EH (cell line): ENCODE data around the gene ARHGEF2.

Experiments used
- DNase-seq: peaks from one replicate; pipeline ENCODE4 v3.0.0-alpha.2; 2015; ENCODE audit warnings: low read depth

Gene ARHGEF2

DNA sequence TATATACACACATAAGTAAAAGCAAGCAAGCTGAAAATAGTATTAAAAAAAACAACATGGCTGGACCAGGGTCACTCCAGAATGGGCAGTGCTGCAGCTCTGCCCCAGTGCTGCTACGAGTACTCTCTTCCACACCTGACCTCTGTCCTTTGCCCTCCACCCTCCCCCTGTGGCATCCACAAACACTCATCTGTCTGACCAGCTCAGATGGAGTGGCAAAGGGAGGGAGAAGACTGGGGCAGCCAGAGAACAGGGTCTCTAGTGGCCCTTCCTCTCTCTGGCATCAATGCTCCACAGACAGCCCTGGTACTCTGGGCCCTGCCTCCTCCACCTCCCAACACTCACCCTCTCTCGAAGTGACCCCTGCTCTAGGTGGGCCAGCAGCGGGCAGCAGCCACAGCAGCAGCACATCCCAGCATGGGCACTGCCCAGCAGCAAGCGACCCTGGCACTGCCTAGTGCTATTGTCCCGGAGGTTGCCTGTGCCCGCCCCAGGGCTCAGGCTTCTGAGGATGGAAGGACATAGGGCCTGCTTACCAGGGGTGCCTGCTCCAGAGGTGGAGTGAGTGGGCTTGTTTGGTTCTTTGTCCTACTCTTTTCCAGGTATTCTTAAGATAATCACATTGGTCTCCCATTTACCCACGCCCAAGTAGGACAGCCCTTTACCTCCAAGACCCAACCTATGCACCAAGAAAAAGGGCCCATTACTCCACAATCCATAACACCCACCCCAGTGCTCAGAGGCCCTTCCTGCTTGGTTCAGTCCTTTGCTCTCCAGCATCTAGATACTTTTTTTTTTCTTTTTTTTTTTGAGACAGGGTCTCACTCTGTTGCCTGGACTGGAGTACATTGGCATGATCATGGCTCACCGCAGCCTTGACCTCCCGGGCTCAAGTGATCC, 6.2 kb downstream of the ARHGEF2 start:
- DNase-seq, result no peak

GRCh38 chr1:155970531-155971167, 7.7 kb downstream of the ARHGEF2 start:
- peak; percentile 90 for DNase-seq

- DNase-seq, result no peak
These were observed 9.0 kb downstream of the ARHGEF2 start for GRCh38 chr1:155969377-155969791.

GRCh38 chr1:155968670-155969069, 9.7 kb downstream of the ARHGEF2 start:
- DNase-seq, result peak; percentile 54

DNA sequence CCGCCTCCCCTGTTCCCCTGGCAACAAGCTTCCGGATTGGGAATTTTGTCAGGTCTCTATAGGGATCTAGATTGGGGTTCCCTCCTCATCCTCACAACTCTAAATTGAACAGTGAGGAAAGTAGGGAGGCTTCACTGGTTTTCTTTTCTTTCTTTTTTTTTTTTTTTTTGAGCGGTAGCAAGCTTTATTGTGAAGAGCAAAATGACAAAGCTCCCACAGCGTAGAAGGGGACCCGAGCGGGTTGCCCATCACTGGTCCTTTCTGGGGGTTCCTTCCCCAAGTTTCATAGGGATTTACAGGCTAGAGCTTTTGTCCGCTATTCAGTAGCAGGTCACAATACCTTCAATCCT, 10.3 kb downstream of the ARHGEF2 start:
- no peak for DNase-seq

- DNase-seq, result no peak
These were observed 10.9 kb downstream of the ARHGEF2 start for GRCh38 chr1:155967341-155968050.

GRCh38 chr1:155966750-155967149, 11.6 kb downstream of the ARHGEF2 start:
- DNase-seq, result no peak

GRCh38 chr1:155966135-155966534, 12.2 kb downstream of the ARHGEF2 start:
- DNase-seq, result no peak

DNA sequence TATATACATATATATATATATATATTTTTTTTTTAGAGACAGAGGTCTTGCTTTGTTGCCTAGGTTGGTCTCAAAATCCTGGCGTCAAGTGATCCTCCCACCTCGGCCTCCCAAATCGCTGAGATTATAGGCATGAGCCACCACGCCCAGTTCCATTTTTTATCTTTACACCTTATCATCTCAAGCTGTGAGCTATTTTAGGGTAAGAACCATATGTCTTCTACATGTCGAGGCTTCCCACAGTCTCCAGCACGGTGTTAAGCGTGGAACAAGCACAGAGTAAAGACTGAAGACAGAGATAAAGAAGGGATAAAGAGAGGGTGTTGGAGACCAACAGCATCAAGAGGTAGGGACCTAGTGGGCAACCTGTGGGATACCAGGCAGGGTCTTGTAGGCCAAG, 14.2 kb downstream of the ARHGEF2 start:
- DNase-seq, result no peak

- peak; percentile 59 for DNase-seq
These were observed 15.6 kb downstream of the ARHGEF2 start for GRCh38 chr1:155962599-155963211.

DNA sequence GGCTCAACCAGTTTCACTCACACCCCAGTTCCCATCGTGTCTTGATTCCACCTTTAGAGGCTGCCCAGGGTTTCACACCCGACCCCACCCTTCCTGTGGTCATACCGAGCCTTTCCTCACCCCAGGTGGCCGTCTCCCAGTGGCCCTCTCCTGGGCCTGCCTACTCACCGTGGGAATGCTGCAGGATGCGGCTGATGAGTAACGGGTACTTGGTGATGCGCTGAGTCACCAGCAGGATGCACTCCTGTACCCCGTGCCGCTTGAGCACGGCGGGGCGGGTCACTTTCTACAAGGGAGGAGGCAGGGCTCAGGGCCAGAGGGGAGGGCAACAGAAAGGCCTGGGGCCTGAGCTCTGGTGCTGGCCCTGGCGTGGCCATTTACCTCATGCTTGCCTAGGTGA, 16.4 kb downstream of the ARHGEF2 start:
- DNase-seq, result peak; percentile 97

GRCh38 chr1:155960081-155960745, 18.1 kb downstream of the ARHGEF2 start:
- no peak for DNase-seq

GRCh38 chr1:155957411-155957915, 20.9 kb downstream of the ARHGEF2 start:
- DNase-seq, result no peak

- DNase-seq, result no peak
These were observed 23.7 kb downstream of the ARHGEF2 start for GRCh38 chr1:155954645-155955044.

- no peak for DNase-seq
These were observed 25.8 kb downstream of the ARHGEF2 start for GRCh38 chr1:155952505-155952890.

DNA sequence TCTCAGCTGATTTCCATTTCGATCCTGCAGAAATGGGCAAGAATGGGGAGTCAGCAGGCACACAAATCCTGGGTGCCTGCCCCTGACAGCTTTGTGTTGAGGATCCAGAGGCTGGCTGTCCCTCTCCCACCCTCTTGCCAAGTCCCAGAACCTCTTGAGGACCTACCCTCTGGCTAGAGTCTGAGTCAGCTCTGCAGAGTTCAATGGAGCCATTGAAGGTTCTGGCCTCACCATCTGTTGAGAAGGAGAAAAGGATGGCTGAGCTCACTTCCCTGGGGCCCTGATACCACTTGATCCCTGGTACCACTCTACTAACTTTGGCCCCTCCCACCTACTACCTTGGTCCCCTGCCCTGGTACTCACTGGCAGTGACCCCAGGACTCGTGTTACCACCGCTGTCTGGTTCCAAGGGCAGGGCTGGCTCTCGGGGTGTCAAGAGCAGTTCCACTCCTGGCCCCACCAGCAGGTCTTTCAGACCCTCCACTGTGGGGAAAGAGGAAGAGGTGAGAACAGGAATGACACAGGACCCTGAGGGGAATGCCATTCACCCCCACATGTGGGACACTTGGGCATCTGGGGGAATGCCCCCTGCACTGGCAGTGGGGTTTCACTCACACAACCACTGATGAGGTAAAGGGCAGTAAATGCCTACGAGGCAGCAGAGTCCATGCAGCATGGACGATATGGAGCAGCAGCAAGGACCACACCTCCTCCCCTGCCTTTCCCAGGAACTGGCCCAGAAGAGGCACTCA, 26.4 kb downstream of the ARHGEF2 start:
- DNase-seq, result no peak

DNA sequence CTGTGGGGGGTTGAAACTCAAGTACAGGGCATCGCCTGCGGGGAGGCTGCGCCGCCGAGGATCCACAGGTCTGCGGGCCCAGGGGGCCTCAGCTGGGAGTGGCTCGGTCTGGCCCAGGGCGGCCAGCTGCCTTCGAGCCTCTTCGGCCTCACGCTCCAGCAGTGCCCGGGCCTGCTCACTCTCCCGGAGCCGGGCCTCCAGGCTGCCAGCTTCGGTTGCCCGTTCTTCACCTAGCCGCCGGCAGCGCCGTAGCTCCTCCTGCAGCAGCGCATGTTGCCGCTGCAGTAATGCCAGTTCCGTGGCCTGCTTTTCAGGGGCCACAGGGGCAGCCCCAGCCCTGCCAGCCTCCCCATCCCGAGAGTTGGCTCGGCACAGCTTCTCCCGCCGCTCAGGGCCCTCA, 27.5 kb downstream of the ARHGEF2 start:
- no peak for DNase-seq

DNA sequence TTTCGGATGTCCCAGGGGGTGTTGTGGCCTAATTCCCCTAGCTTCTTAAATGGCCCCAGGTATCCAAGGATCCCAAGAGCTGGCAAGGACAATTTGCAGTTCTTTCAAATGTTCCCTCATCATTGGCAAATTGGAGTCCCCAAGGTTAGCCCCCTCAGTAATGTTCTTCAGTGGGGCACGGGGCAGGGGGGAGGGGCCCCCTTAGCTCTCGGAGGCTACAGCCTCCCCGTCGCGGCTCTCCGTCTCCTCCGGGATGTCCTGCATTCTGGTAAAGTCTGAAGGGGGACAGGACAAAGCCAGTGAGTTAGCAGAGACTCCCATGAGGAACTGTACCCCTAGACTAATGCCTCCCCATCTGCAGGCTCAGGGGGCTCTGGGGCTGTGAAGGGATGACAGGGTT, 30.6 kb downstream of the ARHGEF2 start:
- no peak for DNase-seq

DNA sequence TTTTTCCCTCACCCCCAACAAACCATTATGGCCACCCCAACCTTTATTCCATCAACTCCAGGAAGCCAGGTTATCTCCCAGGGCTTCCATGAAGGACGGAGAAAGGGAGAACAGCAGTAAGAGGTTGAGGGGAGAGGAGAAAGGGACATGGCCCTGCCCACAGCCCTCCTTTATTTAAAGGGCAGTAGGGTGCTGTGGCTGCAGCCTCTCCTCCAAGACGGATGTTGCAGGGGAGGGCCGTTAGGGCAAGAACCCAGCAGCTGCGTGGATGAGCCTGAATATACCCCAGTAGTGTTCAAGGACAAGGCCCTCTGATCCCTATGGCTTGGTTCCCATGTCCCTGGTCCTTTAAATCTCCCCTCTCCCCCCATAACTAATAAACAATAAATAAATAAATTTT, 31.1 kb downstream of the ARHGEF2 start:
- DNase-seq, result no peak

- no peak for DNase-seq
These were observed 31.6 kb downstream of the ARHGEF2 start for GRCh38 chr1:155946633-155947219.

- peak; percentile 23 for DNase-seq
These were observed 33.9 kb downstream of the ARHGEF2 start for GRCh38 chr1:155944444-155944799.
